GM21576 (cell line): ENCODE data around the gene MGAT4B.
A peak's percentile ranks its signal among the peaks of the same experiment; 100 is the strongest.

Experiments
- ATAC-seq: cut with Tn5 transposase; IDR thresholded peaks from one replicate; pipeline ENCODE4 v1.9.1; 2021; ENCODE audit warnings: mild to moderate bottlenecking, moderate library complexity; ENCODE audit not compliant: unreplicated experiment

MGAT4B gene

DNA sequence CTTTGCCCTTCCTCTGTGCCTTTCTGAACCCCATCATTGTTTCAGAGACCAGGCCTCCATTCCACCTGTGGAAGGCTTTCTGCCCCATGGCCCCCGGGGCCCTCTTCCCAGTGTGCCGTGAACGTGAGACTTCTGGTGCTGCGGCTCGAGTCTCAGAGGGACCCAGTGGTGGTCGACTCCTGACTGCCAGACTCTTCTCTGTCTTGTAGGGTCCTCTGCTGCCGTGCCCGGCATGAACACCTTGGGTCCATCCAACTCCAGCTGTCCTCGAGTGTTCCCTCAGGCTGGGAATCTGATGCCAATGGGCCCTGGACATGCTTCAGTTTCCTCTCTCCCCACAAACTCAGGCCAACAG is 33.0 kb downstream of the MGAT4B start:
- no peak for ATAC-seq

DNA sequence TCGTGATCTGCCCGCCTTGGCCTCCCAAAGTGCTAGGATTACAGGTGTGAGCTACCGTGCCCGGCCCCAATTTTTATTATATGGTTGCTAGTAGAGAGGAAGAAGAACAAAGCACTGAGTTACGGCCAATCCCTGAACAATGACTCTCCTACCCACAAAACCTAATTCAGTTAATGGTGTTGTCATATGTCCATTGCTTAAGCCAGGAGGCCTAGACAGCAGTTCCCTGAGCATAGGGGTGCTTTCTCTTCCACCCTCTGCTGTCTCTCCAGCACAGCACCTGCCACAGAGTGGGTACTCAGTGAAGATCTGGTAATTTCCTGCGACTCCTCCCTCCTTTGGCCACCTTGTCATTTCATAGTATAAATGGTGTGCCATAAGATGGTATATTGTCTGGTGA is 34.3 kb downstream of the MGAT4B start:
- ATAC-seq: no peak

DNA sequence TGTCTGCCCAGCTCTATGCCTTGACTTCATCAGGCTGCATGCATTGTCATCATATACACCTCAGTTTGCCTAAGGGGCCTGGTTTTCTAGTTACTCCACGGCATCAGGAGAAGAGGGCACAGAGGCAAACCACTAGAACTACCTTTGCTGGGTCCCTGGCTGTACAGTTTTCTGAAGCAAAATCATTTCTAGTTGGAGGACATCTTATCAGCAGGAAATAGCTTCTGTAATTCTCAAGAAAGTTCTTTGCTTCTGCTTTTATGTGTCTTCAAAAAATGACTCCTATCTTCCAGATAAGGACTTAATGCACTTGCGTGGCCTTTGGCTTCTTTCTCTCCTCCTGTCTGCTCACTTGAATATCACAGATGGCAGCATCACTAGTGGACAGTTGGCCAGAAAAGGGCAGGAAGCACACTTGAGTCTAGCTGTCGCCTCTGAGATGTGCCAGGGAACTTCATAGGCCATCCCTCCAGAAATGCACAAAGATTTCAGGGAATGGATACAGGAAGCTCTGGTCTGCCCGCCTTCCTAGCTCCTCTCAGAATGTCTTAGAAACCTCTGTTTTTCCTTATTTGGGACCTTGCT is 35.3 kb downstream of the MGAT4B start:
- no peak for ATAC-seq

DNA sequence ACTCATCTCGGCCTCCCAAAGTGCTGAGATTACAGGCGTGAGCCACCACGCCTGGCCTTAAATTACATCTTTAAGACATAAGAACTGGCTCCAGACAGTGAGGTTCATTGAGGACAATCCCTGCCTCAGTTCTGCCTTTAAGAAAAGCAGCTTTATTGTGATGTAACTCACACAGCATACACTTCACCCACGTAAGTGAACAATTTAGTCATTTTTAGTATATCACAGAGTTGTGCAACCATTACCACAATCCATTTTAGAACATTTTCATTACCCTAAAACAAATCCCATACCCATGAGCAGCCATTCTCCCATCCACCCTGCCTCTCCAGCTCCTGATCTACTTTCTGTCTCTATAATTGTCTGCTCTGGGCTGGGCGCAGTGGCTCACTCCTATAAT is 36.9 kb downstream of the MGAT4B start:
- no peak for ATAC-seq

DNA sequence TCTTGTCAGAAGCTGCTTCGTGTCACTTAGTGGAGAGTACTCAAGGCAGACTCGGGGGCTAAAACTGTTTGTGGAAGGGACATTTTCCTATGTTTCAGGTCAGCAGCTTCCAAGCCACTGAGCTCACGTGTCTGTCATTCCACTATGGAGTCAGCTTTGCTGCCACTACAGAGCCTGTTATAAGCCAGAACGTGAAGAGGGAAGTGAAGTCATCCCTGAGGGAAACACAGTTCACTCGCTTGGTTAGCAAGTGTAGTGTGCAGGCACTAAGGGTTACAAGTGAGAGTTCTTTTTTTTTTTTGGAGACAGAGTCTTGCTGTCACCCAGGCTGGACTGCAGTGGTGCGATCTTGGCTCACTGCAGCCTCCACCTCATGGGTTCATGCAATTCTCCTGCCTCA is 37.4 kb downstream of the MGAT4B start:
- ATAC-seq: no peak

DNA sequence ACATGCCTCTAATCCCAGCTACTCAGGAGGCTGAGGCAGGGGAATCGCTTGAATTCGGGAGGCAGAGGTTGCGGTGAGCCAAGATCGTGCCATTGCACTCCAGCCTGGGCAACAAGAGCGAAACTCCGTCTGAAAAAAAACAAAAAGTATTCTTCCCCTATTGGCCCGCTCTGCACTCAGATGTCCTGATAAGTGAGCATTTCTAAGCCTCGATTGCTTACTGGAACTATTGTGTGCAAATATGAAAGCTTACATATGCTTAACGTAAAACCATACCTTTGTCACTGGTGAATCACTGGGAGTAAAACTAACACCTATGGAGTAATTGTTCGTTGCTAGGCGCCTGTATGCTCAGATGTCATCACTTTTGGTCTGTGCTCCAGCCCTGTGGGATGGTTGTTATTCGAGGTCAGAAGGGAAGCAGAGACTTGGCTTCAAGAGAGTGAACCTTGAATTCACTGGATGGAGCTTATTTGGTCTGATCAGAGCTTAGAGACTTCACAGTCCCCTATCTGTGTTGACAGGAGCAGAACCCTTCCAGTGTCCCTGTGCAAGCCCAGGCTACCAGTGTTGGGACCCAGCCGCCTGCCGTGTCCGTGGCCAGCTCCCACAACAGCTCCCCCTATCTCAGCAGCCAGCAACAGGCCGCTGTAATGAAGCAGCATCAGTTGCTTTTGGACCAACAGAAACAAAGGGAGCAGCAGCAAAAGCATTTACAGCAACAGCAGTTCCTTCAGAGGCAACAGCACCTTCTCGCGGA is 38.2 kb downstream of the MGAT4B start:
- no peak for ATAC-seq

DNA sequence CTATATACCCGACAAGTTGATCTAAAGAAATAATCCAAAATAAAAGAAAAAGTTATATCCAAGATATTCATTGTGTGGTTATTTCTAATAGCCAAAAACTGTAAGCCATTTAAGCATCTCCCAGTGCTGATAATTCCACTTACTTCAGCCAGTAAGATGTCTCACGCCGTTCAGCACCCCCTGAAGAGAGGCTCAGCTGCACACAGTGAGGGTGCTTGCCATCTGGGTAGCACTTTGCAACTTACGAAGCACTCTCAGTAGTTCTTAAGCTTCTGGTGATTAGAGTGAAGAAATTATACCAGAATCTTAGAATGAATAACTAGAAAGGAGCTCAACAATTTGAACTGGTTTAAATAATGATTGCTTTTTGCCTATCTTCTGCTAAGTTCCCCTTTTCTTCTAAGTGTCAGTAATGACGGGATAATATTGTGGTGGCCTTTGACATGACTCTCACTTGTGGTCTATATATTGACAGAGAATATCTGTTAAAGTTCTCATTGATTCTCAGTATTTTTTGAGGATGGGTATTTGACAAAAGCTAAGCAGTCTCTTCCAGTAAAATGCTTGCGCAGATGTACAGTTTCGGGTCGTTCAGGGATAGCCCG is 39.1 kb downstream of the MGAT4B start:
- no peak for ATAC-seq

DNA sequence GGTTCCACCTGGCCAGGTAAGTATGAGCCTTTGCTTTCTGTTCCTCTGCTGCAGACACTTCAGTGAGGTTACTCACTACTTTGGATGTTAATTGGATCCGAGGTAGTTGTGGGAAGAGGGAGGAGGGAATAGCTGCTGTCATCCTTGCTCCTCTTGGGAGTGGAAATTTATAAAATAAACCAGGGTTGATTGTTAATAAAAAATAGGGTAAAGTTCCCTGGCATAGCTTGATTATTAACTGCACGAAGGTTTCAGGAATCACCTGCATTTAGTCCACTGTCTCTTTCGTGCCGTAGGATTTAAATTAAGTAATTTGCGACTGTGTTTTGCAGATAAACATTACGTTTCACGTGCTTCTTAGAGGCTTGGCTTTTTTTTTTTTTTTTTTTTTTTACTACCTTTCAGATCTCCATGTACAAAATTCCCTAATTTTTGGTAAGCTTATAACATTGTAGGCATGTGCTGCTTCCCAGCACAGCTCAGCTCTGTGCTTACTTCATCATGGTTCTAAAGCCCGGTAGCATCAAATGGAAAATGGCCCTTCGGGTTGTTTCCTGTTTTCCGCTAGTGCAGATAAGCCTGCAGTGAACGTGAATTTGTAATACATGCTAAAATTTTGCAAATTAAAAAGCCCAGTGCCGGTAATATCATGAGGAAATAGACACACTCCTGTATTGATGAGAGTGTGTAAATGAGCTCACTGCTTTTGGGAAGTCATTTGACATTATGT is 39.8 kb downstream of the MGAT4B start:
- ATAC-seq: no peak

DNA sequence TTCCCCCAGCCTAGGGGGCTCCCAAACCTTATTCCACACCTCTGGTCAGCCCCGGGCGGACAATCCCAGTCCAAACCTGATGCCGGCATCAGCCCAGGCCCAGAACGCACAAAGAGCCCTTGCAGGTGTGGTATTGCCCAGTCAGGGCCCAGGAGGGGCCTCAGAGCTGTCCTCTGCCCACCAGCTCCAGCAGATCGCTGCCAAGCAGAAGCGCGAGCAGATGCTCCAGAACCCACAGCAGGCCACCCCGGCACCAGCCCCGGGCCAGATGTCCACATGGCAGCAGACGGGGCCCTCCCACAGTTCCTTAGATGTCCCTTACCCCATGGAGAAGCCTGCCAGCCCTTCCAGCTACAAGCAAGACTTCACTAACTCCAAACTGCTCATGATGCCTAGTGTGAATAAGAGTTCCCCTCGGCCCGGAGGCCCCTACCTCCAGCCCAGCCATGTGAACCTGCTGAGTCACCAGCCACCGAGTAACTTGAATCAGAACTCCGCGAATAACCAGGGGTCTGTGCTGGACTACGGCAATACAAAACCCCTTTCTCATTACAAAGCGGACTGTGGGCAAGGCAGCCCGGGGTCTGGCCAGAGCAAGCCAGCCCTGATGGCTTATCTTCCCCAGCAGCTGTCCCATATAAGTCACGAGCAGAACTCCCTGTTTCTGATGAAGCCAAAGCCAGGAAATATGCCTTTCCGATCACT is 40.5 kb downstream of the MGAT4B start:
- ATAC-seq: no peak

DNA sequence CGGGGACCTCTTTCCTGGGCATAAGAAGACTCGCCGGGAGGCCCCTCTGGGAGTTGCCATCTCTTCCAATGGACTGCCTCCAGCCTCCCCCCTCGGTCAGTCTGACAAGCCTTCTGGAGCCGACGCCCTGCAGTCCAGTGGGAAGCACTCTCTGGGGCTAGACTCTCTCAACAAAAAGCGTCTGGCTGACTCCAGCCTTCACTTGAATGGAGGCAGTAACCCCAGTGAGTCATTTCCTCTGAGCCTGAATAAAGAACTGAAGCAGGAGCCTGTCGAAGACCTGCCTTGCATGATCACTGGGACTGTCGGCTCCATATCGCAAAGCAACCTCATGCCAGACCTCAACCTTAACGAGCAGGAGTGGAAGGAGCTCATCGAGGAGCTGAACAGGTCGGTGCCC is 41.3 kb downstream of the MGAT4B start:
- no peak for ATAC-seq

DNA sequence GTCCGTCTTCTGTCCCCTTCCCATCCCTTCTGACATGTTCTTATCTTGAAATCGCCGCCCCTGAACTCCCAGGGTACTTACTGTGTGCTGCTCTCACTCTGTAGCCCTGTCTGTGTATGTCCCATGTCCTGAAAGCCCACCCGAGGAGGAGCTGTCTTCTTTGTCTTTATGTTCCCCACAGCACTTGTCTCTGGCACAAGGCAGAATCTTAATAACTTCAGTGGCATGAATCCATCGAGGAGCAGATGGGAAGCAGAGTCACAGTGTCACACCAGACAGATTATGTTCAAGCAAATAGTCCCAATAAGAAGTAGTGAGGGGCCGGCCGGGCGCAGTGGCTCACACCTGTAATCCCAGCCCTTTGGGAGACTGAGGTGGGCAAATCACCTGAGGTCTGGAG is 42.6 kb downstream of the MGAT4B start:
- no peak for ATAC-seq

DNA sequence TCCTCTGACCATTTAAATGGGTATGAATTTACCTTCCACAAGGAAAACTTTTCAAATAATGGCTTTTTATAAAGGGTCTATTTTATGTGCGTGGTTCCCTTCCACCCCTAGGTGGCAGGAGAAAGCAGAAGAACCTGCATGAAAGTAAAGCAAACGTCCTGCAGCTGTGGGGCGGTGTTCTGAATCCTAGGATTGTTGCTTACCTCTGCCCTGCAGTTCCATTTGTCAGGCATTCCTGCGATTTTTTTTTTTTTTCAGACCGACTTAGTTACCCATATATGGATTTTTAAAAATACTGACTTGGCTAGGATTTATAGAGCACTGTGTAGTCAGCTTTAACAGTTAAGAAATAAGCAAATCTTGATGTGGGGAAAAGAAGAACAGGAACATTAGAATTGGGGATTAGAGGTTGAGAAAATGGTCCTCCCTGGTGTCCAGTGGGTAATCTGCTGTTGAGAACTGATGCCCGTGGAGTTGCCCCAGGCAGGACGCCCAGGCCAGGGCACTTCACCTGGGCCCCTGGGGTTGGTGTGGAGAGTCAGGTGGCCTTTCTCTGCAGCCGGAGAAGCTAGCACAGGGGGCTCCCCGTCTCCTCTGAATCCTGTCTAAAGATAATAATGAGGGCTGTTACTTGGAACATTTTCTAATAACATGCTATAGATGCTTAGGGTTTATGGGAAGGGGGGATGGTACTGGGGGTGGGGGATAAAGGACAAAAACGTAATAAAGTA is 43.3 kb downstream of the MGAT4B start:
- ATAC-seq: no peak

DNA sequence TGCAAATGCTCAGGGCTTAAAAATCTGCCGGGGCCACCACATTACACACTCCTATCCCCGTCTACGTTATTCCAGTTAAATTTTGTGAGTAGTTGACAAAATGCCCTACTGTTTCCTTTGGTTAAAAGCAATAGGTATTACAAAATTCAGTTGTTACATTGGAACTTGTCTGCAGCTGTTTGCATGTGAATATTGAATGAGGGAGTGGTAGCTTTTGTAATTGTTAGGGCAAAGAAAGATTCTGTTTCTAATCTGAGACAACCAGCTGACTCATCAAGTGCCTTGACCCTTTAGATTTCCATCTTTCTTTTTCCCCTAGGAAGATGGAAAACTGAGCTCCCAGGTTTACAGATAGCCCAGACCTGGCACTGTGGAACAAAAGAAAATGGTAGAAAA is 43.9 kb downstream of the MGAT4B start:
- no peak for ATAC-seq

DNA sequence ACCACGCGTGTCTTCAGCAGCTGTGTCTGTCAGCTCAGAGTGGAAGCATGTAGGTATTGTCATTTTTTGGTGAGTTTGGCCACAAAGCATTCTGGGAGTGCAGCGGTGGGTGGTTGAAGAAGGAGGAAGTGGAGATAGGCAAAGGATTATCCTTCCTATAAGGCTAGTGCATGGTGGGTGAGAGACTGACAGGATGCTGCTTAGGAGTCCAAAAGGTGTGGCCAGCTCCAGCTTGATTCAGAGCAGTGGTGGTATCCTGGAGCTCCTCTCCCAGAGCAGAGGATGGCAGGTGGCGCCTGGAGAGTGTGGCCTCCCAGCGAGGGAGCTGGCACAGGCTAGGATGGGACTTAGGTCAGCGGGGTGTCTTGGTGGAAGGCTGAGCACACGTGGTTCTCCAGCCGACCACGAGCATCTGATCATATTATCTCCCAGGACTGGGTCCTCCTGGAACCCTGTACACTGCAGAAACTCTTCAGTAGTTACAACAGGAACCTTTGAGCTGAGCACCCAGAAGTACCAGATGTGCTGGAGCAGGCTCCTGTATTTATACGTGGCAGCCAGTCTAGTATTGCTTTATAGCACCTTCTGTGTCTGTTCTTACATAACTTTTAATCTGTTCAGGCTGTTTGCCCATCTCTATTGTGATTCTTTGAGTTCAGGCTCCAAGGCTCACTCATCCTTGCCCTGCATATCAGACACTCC is 44.4 kb downstream of the MGAT4B start:
- ATAC-seq: peak; percentile 41

DNA sequence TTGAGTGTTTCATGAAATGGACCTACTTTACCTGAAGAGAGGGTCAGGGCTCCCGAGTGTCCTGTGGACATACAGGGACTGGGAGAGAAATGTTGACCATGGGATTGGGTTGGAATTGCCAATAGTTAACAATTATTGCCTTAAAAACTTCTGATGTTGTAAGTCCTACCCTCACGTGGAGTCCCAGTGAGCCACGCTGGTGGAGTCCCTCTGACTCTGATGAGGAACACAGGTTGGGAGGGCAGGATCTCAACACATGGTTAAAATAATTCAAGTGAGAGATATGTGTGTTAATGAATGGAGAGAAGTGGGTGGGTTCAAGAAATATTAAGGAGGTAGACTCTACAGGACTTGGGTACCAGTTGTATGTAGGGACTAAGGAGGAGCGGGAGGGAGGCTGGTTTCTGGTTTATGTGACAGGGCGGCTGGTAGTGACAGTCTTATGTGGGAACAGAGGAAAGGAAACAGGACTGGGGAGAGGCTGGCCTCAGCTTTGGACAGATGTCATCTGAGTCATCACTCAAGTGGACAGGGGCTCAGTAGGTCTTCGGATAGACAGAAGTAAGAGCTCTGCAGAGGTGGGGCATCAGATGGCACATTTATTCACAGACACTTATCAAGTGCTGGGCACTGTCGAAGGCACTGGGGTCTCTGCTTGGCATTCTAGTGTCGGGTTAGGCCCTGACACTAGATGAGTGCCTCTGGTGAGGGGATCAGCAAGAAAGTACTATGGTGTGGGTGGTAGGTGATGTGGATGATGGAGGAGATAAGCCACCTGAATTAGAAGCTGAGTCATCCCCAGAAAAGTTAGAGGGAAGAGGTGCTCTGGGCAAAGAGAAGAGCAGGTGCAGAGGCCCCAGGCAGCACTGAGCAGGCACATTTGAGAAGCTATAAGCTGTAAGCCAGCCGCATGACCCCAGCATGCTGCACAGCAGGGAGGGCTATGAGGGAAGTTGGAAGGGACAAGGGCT is 46.8 kb downstream of the MGAT4B start:
- ATAC-seq: no peak

DNA sequence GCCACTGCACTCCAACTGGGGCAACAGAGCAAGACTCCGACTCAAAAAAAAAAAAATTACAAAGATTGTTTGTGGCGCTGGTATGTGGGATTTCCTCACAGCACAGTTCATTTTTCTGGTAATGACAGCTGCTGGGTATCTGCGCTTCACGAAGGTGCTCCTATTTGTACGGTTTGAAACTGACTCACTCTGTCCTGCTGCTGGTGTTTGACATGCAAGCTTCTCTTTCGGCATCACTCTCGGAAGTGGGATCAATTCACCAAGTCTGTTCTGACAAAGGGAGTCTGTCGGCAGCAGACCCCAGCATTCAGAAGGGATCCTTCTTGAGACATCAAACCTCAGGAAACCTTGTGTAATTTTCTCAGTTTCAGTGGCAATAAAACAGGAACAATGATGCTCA is 47.7 kb downstream of the MGAT4B start:
- ATAC-seq: no peak

DNA sequence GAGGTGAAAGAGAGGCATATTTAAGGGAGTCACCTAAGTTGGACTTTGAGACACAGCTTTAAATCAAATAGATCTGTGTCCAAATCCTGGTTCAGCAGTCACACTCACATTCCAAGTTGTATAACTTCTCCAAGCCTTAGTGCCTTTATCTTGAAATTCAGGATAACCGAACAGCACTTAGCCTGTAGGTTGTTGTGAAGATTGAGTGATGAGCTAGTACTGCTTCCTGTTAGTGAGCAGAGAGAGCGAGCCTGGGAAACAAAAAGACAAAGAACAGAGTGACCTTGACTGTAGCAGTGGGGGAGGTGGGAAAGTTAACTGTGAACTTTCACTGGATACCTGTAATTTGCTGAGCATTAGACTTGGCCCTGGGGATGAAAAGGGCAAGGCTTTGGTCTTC is 51.6 kb downstream of the MGAT4B start:
- no peak for ATAC-seq

DNA sequence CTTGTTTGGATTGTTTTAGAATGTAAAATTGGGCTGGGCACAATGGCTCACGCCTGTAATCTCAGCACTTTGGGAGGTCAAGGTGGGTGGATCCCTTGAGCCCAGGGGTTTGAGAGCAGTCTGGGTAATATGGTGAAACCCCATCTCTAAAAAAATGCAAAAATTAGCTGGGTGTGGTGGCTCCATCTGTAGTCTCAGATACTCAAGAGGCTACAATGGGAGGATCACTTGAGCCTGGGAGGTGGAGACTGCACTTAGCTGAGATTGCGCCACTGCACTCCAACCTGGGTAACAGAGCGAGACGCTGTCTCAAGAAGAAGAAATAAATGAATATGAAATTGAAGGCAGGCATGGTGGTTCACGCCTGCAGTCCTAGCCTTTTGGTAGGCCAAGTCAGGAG is 52.7 kb downstream of the MGAT4B start:
- no peak for ATAC-seq
